ENCODE measurements around the gene MBNL2. TPM values are rescaled to one million over a fixed set of nuclear protein-coding genes. Genes with fewer than 3 reads are reported as not detected.

MBNL2 gene
- total RNA-seq, 2 donors from 2014 or later, result 47.5 to 50.8 TPM

DNA sequence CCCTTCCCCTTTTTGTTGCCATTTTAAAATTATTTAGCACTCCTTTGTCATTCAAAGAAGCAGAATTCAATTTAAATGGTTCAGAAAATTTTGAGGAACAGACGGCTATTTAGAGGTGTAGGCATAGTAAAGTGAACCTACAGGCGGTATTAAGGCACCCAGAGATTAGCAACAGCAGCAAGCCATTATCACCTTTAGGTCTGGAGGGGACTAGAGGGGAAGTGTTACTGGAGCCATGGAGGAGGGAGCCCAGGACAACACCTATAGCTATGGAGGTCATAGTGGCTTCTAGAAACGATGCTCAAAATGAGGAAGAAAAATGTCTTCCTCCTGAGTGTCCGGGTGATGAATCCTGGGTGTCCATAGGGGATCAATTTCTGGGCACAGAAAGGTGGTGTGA, 25.8 kb upstream of the MBNL2 start:
- TF ChIP-seq POLR2A (IDR thresholded peaks at IDR 0.05), result no peak
- TF ChIP-seq, protein P1, sequence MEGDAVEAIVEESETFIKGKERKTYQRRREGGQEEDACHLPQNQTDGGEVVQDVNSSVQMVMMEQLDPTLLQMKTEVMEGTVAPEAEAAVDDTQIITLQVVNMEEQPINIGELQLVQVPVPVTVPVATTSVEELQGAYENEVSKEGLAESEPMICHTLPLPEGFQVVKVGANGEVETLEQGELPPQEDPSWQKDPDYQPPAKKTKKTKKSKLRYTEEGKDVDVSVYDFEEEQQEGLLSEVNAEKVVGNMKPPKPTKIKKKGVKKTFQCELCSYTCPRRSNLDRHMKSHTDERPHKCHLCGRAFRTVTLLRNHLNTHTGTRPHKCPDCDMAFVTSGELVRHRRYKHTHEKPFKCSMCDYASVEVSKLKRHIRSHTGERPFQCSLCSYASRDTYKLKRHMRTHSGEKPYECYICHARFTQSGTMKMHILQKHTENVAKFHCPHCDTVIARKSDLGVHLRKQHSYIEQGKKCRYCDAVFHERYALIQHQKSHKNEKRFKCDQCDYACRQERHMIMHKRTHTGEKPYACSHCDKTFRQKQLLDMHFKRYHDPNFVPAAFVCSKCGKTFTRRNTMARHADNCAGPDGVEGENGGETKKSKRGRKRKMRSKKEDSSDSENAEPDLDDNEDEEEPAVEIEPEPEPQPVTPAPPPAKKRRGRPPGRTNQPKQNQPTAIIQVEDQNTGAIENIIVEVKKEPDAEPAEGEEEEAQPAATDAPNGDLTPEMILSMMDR (IDR thresholded peaks at IDR 0.05), result no peak
- ATAC-seq (no peak), DNase-seq (no peak)
- H3K4me1 ChIP-seq, result no peaks in the 10 kb centered on the region
- no peak overlapping the region for H3K4me3 ChIP-seq
- 80 to 82% methylated on average over 4 of the region's 4 CpGs for WGBS, 2 donors
- H3K9me3 ChIP-seq, result no peaks in the 10 kb centered on the region
- no peak overlapping the region for H3K27ac ChIP-seq
- no peaks in the 10 kb centered on the region for H3K36me3 ChIP-seq (replicated peaks in 1 of 2; ENCODE audit: insufficient read depth in 1 of 2, low read depth in 2 of 2)
- intact Hi-C loops (cut with DNase I), result no loop called here
- H3K27me3 ChIP-seq, result no peaks in the 10 kb centered on the region

DNA sequence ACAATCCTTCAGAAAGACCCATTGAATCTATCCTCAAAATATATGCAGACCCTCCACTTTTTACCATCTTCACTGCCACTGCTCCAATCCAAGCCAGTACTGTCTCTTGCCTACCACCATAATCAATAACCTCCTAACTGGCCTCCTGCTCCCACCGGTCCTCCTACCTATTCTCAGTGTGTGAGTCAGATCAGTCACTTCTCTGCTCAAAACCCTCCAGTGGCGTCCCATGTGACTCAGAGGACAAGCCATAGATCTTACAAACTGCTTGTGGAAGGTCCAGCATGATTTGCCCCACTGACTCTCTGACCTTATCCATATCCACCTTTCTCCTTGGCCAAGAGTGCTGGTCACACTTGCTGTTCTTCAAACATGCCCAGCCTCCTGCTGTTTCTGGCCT, 23.4 kb upstream of the MBNL2 start:
- no peak overlapping the region for H3K4me3 ChIP-seq
- H3K27me3 ChIP-seq, result no peaks in the 10 kb centered on the region
- H3K36me3 ChIP-seq (replicated peaks in 1 of 2; ENCODE audit: insufficient read depth in 1 of 2, low read depth in 2 of 2), result no peaks in the 10 kb centered on the region
- no peak for DNase-seq
- no peak overlapping the region for H3K27ac ChIP-seq
- intact Hi-C loops (cut with DNase I), result no loop called here
- H3K9me3 ChIP-seq, result no peaks in the 10 kb centered on the region
- no peak for ATAC-seq
- H3K4me1 ChIP-seq, result no peaks in the 10 kb centered on the region
- TF ChIP-seq POLR2A (IDR thresholded peaks at IDR 0.05), result no peak
- TF ChIP-seq, protein P1 (IDR thresholded peaks at IDR 0.05), result no peak
- 95 to 100% methylated on average over 2 of the region's 2 CpGs for WGBS, 2 donors

DNA sequence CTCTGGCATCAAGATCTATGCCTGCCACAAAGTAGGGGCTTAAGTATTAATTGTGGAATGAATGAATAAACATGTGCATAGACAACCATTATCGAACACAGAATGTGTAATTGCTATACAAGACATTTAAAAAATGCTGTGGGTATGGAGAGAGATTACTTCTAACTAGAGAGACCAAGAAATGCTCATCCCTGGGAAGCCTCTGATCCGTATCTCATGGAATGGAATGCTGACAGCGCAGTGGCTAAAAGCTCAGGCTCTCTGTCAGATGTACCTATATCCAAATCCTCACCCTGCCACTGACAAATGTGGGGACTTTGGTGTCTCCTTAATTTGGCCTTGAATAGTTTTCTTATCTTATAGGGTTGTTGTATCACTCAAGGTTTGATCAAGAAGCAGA, 22.7 kb upstream of the MBNL2 start:
- TF ChIP-seq, protein P1 (IDR thresholded peaks at IDR 0.05), result no peak
- TF ChIP-seq POLR2A (IDR thresholded peaks at IDR 0.05), result no peak
- WGBS, 2 donors, result 92 to 97% methylated on average over 3 of the region's 3 CpGs
- H3K9me3 ChIP-seq, result no peaks in the 10 kb centered on the region
- DNase-seq, result no peak
- H3K36me3 ChIP-seq (replicated peaks in 1 of 2; ENCODE audit: insufficient read depth in 1 of 2, low read depth in 2 of 2), result no peaks in the 10 kb centered on the region
- no peaks in the 10 kb centered on the region for H3K27me3 ChIP-seq
- H3K27ac ChIP-seq, result no peak overlapping the region
- no peaks in the 10 kb centered on the region for H3K4me1 ChIP-seq
- ATAC-seq, result no peak
- intact Hi-C loops (cut with DNase I), result no loop called here
- H3K4me3 ChIP-seq, result no peak overlapping the region

DNA sequence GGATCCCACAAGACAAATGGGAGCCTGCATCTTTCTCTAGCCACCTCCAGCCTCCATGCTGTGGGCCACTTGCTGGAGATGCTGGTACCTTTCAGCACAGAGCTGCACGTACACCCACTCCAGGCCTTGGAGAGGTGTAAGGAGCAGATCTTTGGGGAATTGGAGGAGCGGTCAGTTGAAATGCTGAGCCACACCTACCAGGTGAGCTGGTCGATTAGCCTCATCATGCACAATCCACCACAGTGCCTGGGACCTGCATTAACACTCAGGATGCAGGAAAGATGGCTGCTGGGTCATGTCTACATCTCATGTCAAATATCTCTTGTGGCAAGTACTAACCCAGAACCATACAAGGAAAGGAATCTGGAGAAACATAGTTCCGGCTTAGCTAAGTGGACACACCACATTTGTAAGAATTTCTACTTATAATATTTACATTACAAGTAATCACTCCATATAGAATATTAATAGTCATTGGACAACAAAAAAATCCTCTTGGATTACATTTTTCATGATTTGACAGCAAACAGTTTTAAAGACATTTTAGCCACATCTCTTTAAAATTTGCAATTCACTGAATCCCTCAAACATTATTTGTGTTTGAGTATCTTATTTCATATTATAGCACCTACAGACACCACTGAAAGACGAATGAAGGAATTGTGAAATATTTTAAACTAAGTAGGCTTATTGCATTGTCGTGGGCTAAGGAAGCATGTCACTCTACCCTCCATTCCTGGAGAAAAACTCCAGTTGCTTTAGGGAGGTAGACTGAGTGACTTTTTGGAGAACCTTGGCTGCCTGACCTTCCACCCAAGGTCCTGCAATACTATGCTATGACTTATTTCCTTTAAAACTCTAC, 21.8 kb upstream of the MBNL2 start:
- H3K4me1 ChIP-seq, result no peaks in the 10 kb centered on the region
- no peak for DNase-seq
- no peaks in the 10 kb centered on the region for H3K36me3 ChIP-seq (replicated peaks in 1 of 2; ENCODE audit: insufficient read depth in 1 of 2, low read depth in 2 of 2)
- TF ChIP-seq, protein P1 (IDR thresholded peaks at IDR 0.05), result no peak
- no peak for TF ChIP-seq POLR2A (IDR thresholded peaks at IDR 0.05)
- intact Hi-C loops (cut with DNase I), result no loop called here
- no peaks in the 10 kb centered on the region for H3K27me3 ChIP-seq
- no peak overlapping the region for H3K4me3 ChIP-seq
- no peaks in the 10 kb centered on the region for H3K9me3 ChIP-seq
- H3K27ac ChIP-seq, result no peak overlapping the region
- 72 to 78% methylated on average over 6 of the region's 6 CpGs for WGBS, 2 donors
- no peak for ATAC-seq

DNA sequence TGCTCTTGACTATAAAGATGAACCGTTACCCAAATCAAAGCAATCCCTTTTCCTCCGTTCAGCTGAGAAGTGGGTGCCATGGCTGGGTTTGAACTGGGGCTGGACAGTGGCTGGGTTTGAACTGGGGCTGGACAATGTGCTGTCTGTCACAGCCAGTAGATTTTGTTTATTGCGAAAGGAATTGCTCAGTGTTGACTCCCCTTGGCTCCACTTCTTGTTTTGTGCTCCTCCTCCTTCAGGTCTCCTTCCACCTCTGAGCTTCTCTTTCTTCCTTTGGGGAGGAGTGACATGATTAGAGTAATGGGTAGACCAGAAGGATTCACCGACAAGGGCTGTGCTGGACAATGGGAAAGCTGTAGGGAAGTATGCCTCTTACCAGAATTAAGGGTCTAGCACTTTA, 19.4 kb upstream of the MBNL2 start:
- H3K9me3 ChIP-seq, result no peaks in the 10 kb centered on the region
- no peaks in the 10 kb centered on the region for H3K36me3 ChIP-seq (replicated peaks in 1 of 2; ENCODE audit: insufficient read depth in 1 of 2, low read depth in 2 of 2)
- no peak for TF ChIP-seq POLR2A (IDR thresholded peaks at IDR 0.05)
- TF ChIP-seq, protein P1 (IDR thresholded peaks at IDR 0.05), result no peak
- H3K27me3 ChIP-seq, result no peaks in the 10 kb centered on the region
- no peak overlapping the region for H3K4me3 ChIP-seq
- DNase-seq (no peak), ATAC-seq (no peak)
- intact Hi-C loops (cut with DNase I), result no loop called here
- H3K4me1 ChIP-seq, result no peaks in the 10 kb centered on the region
- H3K27ac ChIP-seq, result no peak overlapping the region
- 87 to 89% methylated on average over 4 of the region's 4 CpGs for WGBS, 2 donors
